SU-DHL-6 (cell line): ENCODE data around the gene ORC3.

Experiments used
- H2AFZ ChIP-seq: fragments of 200-600 bp; sonication (generic); 2 replicates; pipeline ENCODE4 v1.6.1; 2014; ENCODE audit warnings: low read depth, mild to moderate bottlenecking, moderate library complexity, mixed read lengths, antibody characterized with exemption, low read length; ENCODE audit not compliant: severe bottlenecking
- H3F3A ChIP-seq: fragments of 200-600 bp; shearing (Covaris generic); 2 replicates; pipeline ENCODE4 v1.6.0; 2016; ENCODE audit warnings: antibody characterized with exemption, mild to moderate bottlenecking; ENCODE audit not compliant: insufficient read depth
- H3K27ac ChIP-seq: fragments of 200-600 bp; sonication (generic); 2 replicates; pipeline ENCODE4 v1.5.1; 2016; ENCODE audit warnings: low read depth, mild to moderate bottlenecking, low read length, moderate library complexity, mixed read lengths
- H3K27me3 ChIP-seq: fragments of 200-600 bp; sonication (generic), shearing (Covaris generic); 2 replicates; pipeline ENCODE4 v1.6.0; 2014; ENCODE audit warnings: mild to moderate bottlenecking, low read length
- H3K36me3 ChIP-seq: fragments of 200-600 bp; sonication (generic); 2 replicates; pipeline ENCODE4 v1.6.1; 2014; ENCODE audit warnings: mild to moderate bottlenecking, low read length, mixed read lengths
- H3K4me2 ChIP-seq: fragments of 300-600, 200-600 bp; shearing (Covaris generic), sonication (generic); 2 replicates; pipeline ENCODE4 v1.6.0; 2014; ENCODE audit warnings: low read length, low read depth, mild to moderate bottlenecking; ENCODE audit not compliant: poor library complexity, severe bottlenecking
- H3K4me3 ChIP-seq: fragments of 200-600 bp; sonication (generic); 2 replicates; pipeline ENCODE4 v1.5.1; 2014; ENCODE audit warnings: antibody characterized with exemption, low read length, mild to moderate bottlenecking, mixed read lengths; ENCODE audit not compliant: insufficient read depth, poor library complexity, severe bottlenecking
- H3K79me2 ChIP-seq: fragments of 200-600 bp; sonication (generic); 2 replicates; pipeline ENCODE4 v1.6.1; 2014; ENCODE audit warnings: mild to moderate bottlenecking, low read length, moderate library complexity; ENCODE audit not compliant: insufficient read depth
- H3K9ac ChIP-seq: fragments of 200-600 bp; sonication (generic); 2 replicates; pipeline ENCODE4 v1.7.0; 2014; ENCODE audit warnings: mild to moderate bottlenecking, low read length
- H3K9me2 ChIP-seq: fragments of 200-600 bp; sonication (generic); replicated peaks from 2 replicates; pipeline ENCODE4 v1.6.1; 2014; ENCODE audit warnings: low read length; ENCODE audit not compliant: insufficient read depth
- H3K9me3 ChIP-seq: fragments of 200-600 bp; sonication (generic); 2 replicates; pipeline ENCODE4 v1.6.1; 2014; ENCODE audit warnings: low read length, mixed read lengths; ENCODE audit not compliant: insufficient read depth
- H4K20me1 ChIP-seq: fragments of 200-600 bp; sonication (generic); 2 replicates; pipeline ENCODE4 v1.6.1; 2014; ENCODE audit warnings: low read depth, mild to moderate bottlenecking, antibody characterized with exemption, low read length, moderate library complexity, mixed read lengths
- CTCF ChIP-seq: fragments of 200-600 bp; sonication (generic); IDR thresholded peaks from one replicate; pipeline ENCODE4 v1.5.1; 2017; ENCODE audit warnings: antibody characterized with exemption, mild to moderate bottlenecking, low read length, moderate library complexity; ENCODE audit not compliant: insufficient read depth, poor library complexity, severe bottlenecking
- EZH2phosphoT487 ChIP-seq: fragments of 200-600 bp; sonication (generic), shearing (Covaris generic); conservative IDR thresholded peaks from 2 replicates; pipeline ENCODE4 v1.6.1; 2018; ENCODE audit warnings: mild to moderate bottlenecking, antibody characterized with exemption, low read length, moderate library complexity, mixed read lengths

The ORC3 gene

GRCh38 chr6:87541744-87542143 lies 48.2 kb upstream of the ORC3 start:
- H3K79me2 ChIP-seq = no peaks in the 10 kb centered on the region
- H3K9me3 ChIP-seq = peaks cover 5% of the 10 kb centered on the region; the same call in 1 of the 2 replicates
- no peaks in the 10 kb centered on the region for H4K20me1 ChIP-seq
- no peaks in the 10 kb centered on the region for H3K27me3 ChIP-seq
- TF ChIP-seq EZH2phosphoT487 (no peak), CTCF (no peak)
- H3K4me2 ChIP-seq = no peak overlapping the region
- H3K9me2 ChIP-seq = no peaks in the 10 kb centered on the region
- no peak overlapping the region for H3K4me3 ChIP-seq
- peaks cover 31% of the 10 kb centered on the region for H3K36me3 ChIP-seq
- H3F3A ChIP-seq = 0 out of 2 replicates have a peak, but pooled peaks cover 2% of the 10 kb centered on the region
- H3K27ac ChIP-seq = no peak overlapping the region
- no peak overlapping the region for H2AFZ ChIP-seq
- no peak overlapping the region for H3K9ac ChIP-seq

GRCh38 chr6:87543696-87544473 lies 46.0 kb upstream of the ORC3 start:
- Histone ChIP-seq H3K9ac (no peak overlapping the region), H3K27ac (no peak overlapping the region), H3K9me2 (no peaks in the 10 kb centered on the region), H3F3A (no peaks in the 10 kb centered on the region), H3K9me3 (peaks cover 5% of the 10 kb centered on the region; the same call in 1 of the 2 replicates), H4K20me1 (no peaks in the 10 kb centered on the region), H3K36me3 (peaks cover 35% of the 10 kb centered on the region), H3K4me2 (no peak overlapping the region), H3K79me2 (no peaks in the 10 kb centered on the region), H2AFZ (no peak overlapping the region), H3K4me3 (no peak overlapping the region), H3K27me3 (no peaks in the 10 kb centered on the region)
- TF ChIP-seq EZH2phosphoT487 (no peak), CTCF (no peak)

- no peak overlapping the region for H3K4me3 ChIP-seq
- no peaks in the 10 kb centered on the region for H4K20me1 ChIP-seq
- no peaks in the 10 kb centered on the region for H3K27me3 ChIP-seq
- H3K27ac ChIP-seq = no peak overlapping the region
- no peaks in the 10 kb centered on the region for H3K9me2 ChIP-seq
- TF ChIP-seq CTCF (no peak), EZH2phosphoT487 (no peak)
- no peaks in the 10 kb centered on the region for H3F3A ChIP-seq
- H3K9me3 ChIP-seq = peaks cover 2% of the 10 kb centered on the region; the same call in 1 of the 2 replicates
- no peak overlapping the region for H2AFZ ChIP-seq
- no peak overlapping the region for H3K9ac ChIP-seq
- H3K4me2 ChIP-seq = no peak overlapping the region
- peaks cover 31% of the 10 kb centered on the region for H3K36me3 ChIP-seq
- no peaks in the 10 kb centered on the region for H3K79me2 ChIP-seq
Measured at GRCh38 chr6:87544474-87544735, 45.5 kb upstream of the ORC3 start.
